ENCODE measurements around the gene CYTH4.
"Not testable (repeated sequence)": the region's sequence is repeated elsewhere in the genome, so short reads cannot be mapped to it uniquely, and the experiment has no call there.

Gene CYTH4, protein sequence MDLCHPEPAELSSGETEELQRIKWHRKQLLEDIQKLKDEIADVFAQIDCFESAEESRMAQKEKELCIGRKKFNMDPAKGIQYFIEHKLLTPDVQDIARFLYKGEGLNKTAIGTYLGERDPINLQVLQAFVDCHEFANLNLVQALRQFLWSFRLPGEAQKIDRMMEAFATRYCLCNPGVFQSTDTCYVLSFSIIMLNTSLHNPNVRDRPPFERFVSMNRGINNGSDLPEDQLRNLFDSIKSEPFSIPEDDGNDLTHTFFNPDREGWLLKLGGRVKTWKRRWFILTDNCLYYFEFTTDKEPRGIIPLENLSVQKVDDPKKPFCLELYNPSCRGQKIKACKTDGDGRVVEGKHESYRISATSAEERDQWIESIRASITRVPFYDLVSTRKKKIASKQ

DNA sequence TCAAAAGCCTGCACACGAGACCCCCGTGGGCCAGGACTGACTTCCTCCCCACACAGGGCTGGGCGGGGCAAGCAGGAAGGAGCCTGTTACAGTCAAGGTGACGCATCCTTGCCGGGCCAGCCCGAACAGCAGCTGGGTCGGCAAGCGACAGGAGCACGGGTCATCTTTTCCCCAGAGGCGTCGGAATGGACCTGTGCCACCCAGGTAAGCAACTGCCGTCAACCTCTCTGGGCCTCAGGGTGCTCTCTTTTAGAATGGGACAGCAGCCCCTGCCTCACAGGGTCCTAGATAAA, at the start of gene CYTH4:
TSS of gene CYTH4 (plus strand) at position 124 of the 293 bp plus-strand sequence. CDS start at position 186, 62 bp downstream.
- DNase-seq, result peak in 5 of 56 donors; percentile 12 to 30 (median 17)

DNA sequence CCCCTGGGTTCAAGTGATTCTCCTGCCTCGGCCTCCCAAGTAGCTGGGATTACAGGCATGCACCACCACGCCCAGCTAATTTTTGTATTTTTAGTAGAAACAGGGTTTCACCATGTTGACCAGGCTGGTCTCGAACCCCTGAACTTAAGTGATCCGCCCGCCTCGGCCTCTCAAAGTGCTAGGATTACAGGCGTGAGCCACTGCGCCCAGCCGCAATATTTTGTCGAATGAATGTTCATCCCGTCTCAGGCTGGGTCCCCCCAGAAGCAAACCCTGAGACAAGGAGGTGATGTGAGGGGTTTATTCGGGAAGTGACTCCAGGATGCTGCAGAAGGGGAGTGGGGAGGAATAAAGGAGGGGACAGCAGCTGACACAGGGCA, 48.9 kb upstream of the CYTH4 start:
- not testable (repeated sequence) for DNase-seq

DNA sequence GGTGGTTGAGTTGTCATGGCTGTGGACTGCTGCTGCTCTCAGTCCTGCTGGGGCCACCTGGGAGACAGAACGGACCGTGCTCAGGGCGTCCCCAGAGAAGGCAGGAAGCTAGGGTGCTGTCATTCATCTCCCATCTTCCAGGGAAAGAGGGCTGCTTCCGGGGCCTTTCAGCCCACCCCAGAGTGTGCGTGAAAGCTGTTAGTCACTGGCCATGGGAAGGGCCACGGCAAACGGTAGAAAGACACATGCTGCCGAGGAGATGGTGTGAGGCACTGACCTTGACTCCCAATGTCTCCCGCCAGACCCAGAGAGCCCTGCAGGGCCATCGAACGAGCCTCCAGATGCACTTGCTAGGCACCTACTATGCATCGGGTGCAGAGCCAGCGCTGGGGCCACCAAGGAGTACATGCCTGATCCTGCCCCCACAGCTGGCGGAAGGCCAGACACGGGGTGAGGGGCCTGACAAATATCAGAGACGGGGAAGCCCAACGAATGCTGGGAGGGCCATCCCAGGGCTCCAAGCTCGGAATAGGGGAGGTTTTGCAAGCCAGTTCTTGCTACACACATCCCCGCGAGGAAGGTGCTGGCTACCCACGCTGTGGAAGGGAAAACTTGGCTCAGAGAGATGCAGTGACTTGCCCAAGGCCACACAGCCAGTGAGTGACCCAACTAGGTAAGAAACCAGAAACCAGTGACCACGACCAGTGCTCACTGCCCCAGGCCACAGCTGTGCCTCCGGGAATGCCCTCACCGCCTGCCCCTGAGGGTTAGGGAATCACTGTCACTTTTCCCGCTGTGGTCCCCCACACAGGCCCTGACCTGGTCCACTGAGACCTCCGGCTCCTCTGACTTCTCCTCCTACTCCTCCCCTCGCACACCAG, 48.3 kb upstream of the CYTH4 start:
- DNase-seq, result no peak

DNA sequence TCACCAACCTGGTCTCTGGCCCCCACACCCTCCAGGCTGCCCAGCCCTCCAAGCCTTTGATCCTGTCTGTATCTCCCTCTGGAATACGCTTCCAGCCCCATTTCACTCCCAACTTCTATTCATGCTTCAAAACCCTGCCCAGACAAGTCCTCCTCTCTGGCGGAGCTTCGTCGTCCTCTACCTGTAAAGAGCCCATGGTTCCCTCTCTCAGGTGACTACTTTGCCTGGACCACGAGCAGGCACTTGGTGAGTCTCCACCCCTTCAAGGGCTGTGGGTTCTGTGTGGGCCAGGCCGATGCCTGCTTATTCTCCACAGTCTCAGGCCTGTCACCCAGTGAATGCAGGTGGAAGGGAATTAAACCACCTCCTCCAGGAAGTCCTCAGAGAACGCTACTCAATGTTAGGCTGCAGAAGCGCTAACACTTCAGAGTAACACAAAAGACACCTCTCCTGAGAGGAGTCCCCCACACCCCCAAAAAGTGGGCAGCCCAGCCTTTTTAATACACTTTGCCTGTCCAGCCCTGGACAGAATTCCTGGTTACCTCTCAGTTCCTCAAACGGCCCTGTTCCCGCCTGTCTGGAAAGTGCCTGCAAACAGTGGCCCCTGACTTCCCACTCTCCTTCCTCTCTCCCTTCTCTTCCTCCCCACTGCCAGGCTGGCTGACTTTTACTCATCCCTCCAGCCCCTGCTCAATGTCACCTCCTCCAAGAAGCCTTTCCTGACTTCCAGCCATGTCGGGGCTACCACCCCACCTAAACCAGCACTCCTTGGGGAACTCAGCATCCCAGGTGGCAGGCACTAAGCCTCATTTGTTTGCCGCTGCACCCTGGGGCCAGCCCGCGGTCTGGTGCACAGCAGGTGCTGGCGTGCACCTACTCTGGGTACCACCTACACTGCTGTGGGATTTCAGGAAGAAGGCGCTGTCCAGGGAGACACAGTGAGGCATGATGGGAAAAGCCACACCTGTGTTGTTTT, 47.3 kb upstream of the CYTH4 start:
- DNase-seq, result no peak

DNA sequence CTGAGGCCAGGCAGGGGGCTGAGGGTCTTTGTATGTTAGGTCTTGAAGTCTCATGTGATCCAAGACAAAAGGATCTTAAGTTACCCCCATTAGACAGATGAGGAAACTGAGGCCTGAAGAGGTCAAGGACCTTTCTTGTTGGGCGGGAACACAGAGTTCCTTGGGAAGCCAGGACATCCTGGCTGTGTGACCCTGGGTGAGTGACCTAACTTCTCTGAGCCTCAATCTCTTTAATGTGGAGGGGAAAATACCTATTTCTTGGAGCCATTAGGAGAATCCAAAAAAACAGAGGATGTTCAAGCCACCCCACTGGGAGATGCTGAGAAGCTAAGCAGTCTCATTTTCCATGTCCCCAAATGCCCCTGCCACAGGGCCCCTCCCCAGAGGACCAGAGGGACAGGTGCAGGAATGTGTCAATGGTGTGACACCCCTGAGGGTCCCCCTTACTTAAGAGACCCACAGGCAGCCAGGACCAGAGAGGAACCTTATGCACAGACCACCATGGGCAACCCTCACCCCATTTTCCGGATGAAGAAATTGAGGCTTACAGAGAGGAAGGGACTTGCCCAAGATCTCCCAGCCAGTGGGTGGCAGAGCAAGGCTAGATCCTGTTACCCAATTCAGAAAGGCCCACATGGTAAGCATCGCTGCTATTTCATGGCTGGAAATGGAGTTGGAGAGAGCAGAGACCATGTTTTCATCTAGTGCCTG, 46.3 kb upstream of the CYTH4 start:
- DNase-seq, result no peak

DNA sequence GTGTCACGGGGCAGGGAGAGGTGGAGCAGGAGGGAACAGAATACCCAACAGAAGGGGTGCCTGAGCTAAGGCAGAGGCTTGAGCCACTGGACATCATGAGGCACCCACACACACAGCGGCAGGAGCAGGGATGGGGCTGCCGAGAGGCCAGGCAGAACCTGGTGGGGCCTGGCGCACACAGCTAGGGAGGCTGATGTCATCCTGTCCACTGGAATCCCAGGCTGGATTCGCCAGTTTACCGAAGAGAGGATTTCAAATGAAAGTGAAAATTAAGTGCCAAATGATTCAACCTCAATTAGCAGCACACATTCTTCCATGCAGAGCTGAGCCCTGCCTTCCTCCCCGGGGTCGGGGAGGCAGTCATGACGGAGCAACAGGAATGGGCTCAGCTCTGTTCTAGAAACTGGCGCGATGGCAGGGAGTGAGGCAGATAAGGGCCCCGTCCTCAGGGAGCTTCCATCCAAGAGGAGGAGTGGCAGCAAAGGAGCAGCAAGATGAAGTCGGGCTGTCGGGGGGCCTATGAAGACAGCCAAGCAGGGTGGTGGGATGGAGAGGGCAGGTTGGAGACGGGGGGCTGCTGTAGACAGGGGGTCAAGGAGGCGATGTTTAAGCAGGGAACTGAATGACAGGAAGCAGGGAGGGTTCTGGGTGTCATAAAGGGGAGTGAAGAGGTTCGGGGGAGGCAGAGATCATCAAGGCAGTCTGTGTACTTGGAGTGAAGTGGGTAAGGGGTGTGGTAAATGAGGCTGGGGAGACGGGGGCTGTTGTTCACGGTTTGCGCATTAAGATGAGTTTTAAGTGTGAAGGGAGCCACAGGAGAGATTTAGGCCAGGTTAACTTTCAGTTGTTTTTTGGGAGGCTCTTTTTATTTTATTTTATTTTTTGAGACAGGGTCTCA, 44.7 kb upstream of the CYTH4 start:
- no peak for DNase-seq

DNA sequence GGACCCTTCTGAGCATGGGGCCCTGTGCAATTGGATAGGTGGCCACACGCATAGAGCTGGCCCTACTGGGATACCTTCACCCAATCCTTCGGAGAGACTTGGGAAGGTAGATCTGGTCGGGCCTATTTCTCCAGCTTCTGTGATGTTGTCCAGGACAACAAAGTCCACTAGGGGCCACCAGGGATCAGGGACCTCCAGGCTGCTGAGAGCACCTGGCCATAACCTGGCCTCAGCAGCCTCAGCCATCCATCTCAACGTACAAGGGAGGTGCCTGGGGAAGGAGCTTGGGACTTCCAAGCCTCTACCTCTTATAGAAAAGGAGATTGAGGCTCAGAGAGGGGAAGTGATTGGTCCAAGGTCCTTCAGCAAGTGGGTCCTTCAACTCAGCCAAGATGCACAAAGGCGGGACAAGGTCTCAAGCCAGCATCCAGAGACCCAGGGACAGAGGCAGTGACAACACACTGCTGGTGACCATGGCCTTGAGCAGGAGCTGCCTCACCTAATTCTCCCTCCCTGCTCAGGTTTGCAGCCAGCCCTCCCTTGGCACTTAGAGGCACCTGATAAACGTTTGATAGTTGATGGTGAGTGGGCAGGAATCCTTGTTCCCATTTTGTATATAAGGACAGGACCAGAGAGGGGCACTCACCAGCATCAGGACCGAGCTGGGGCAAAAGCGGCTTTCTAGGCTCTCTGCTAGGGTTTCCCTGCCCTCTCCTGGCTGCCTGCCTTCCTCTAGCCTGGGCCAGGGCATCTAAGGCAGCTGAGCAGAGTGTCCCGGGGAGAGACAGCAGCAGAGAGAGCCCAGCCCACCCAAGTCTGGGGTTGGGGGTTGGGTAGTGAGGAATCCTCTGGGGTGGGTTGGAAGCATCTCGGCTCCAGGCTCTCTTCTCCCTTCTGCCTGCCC, 42.7 kb upstream of the CYTH4 start:
- DNase-seq, result no peak

DNA sequence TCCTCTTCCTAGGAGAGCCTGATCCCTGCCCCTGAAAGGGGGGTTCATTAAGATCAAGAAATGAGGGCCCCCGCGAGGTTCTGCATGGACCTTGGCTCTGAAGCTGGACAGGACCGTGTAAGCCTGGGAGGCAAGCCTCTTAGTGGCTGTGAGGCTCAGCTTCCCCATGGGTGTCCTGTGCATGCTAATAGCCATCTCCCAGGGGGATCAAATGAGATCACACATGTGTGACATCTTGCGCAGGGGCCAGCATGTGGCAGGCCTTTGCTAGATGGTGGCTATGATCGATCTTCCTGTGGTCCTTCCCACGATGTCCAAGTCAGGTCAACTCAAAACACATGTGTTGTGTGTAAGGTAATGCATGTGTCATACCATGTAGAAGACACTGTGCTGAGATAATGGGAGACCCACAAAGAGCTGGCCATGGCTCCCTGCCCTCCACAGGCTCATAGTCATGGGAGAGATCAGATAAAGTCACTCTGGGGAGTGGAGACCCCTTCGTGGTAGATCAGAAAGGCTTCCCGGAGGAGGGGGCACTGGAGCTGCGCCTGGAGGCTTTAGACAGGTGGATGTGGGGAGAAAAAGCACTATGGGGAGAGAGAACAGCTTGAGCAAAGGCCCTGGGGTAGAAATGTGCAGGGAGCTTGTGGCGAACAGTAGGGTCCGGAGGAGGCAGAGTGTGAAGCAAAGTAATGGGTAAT, 41.9 kb upstream of the CYTH4 start:
- DNase-seq, result no peak

DNA sequence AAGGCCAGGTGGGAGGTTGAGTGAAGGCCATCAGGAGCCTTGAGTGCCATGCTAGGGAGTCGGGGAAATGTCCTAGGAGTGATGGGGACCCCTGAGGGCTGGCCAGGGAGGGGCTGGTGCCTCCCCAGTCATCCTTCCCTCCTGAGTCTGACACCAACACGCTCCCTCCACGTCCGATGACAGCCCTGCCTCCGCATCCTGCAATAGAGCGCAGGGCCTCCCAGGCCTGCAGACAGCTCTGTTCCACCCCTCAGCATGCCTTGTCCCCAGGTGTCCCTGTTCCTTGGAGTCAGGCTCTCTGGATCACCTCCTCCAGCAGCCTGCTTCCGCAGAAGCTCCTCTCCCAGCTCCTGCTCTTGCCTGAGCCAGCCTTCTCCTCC, 41.4 kb upstream of the CYTH4 start:
- DNase-seq, result no peak

DNA sequence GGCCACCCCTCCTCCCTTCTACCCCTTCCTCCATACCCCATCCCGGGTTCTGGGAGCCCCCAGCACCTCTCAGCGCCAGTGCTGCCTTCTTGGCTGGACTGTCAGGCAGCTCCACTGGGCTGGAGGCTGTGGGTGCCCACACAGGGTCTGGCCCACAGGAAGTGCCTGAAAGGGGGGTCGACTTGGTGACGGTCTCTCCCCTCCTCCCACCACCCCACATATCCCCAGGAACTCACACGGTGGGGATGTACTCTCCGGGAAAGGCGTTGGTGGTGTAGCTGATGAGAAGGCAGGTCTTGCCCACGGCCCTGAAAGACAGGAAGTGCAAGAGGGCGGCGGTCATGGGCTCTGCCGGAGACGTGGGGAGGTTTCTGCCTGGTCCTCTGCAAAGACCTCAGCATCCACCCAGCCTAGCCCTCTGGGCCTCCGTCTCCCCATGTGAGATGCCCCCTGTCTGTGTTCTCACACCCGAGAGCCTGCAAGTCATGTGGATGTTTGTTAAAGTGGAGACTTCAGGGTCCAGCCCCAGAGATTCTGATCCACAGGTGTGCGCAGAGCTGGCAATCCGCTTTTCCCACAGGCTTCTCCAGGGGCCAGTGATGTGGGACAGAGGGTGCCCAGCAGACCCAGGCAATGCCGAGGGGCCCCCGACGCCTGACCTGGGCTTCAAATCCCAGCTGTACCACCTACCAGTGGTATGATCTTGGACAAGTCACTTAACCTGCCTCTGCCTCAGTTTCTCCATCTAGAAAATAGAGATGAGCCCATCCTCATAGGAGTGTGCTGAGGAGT, 40.8 kb upstream of the CYTH4 start:
- no peak for DNase-seq

DNA sequence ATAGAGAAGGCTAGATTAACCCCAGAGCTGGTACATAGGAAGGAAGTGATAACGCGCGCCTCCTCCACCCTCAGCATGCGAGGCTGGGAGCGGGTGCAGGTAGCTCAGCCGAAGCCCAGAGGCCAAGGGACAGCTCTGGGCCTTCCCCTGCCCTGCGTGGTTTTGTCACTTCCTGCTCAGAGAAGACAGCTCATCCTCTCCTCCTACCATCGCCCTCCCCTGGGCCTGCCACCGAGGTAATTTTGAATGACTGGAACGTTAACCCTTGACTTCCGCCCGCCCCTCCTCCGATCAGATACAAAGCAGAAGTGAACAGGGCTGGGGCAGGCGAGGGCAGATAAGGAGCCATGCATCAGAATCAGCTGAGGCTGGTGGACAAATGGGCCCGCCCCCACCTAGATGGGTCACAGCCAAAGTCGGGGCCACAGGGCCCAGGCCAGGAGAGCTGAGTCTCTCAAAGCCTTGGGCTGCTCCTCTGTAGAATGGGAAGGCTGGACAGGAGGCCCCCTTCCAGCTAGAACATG, 39.9 kb upstream of the CYTH4 start:
- peak in 4 of 56 donors; percentile 7 to 16 (median 9) for DNase-seq

DNA sequence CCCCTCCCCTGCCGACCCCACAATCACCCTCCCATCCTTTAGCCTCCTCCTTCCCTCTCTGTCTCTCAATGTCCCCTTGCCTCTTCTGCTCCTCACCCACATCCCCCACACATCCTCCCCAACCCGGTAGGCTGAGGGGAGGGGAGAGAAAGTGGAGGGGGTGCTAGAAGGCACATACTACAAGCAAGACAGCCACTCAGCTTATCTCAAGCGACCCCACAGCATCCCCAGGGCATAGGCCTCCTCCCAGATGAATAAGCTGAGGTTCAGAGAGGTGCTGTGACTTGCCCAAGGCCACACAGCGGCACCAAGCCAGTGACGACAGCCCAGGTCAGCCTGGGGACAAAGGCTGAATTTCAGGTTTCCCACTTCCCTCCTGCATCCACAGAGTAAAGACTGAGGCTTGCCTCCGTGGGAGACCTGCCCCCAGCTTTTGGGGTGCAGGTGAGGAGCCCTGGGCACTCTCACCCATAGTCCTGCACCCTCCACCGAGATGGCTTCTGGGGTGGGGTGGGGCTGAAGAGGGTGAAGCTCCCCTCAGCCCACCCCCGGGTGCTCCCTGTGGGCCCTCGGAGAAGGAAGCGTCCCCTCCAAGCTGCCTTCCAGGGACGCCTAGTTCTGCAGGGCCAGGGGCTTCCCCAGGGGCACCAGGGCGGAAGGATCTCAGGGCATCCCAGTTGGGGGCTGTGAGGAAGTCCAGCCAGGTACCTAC, 38.8 kb upstream of the CYTH4 start:
- no peak for DNase-seq

DNA sequence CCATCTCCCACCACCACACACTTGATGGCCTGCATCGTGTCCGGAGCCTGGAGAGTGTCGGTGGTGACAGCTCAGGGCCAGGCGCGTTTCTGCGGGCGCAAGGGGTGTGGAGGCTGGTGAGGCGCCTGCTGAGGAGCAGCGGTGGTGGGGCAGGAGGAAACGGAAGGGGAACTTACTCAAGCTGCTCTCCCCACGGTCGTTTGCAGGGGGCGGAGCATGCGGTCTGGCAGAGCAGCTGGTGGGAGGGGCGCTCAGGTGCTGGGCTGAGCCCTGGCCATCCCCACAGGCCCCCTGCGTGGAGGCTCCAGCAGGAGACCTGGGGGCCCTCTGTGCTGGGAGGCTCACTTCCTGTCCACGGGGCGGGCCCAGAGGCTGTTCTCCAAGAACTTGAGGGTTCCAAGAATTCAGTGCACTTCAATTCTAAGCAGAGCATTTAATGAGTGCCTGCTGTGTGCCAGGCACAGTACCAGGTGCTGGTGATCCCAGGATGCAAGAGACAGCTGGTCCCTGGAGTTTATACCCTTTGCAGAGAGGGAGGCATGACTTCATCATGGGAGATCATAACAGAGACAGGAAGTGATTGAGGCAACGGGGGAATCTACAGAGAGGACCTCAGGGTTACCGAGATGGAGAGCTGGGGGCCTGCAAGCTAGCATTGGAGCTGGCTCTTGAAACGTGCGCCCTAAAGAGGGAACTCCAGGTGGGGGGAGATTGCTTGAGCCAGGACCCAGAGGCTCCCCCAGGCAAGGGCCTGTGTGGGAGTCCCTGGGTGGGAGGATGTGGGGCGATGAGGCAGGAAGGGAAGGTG, 38.0 kb upstream of the CYTH4 start, which contains the start of gene RAC2:
TSS of gene RAC2 (minus strand) at position 156 of the 808 bp plus-strand sequence. CDS start at position 35, 121 bp downstream.
- DNase-seq, result peak in 13 of 56 donors; percentile 10 to 38 (median 22)

DNA sequence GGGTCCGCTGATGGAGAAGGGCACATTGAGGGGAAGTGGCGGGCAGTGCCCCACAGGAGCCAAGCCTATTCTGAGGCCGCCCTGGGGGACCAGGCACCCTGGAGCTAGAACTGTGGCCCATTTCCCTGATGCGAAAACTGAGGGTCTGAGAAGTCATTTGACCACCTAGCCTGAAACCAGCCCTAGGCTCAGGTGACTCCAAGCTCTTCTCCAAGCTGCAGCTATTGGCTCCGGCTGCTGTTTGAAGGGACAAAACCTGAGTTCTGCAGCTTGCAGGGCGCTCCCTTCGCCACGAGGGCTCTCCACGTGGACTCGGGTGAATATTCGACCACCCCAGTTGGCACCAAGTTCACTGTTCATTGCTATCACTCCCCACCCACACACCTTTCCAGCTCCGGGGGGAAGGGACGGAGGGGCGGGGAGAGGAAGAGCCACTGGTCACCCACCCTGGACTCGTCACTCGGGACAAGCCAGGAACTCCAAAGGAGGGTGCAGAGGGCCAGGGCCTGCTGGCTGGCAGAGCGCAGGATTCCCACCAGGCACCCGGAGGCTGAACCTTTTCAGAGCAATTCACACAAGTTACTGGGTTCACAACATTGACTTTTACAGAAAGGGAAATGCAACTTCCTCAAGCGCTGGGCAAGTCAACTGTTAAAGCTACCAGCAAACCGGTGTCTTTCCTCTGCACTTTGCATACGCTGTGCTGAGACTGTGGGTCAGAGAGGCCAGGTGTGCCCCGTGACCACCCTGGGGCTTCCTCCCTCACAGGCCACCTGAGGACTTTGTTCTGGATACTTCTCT, 37.2 kb upstream of the CYTH4 start:
- no peak for DNase-seq

All from amygdala (tissue), 56 donors.